Measurements from ENCODE around the gene TEKT3.

- TF ChIP-seq, protein P1, sequence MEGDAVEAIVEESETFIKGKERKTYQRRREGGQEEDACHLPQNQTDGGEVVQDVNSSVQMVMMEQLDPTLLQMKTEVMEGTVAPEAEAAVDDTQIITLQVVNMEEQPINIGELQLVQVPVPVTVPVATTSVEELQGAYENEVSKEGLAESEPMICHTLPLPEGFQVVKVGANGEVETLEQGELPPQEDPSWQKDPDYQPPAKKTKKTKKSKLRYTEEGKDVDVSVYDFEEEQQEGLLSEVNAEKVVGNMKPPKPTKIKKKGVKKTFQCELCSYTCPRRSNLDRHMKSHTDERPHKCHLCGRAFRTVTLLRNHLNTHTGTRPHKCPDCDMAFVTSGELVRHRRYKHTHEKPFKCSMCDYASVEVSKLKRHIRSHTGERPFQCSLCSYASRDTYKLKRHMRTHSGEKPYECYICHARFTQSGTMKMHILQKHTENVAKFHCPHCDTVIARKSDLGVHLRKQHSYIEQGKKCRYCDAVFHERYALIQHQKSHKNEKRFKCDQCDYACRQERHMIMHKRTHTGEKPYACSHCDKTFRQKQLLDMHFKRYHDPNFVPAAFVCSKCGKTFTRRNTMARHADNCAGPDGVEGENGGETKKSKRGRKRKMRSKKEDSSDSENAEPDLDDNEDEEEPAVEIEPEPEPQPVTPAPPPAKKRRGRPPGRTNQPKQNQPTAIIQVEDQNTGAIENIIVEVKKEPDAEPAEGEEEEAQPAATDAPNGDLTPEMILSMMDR (conservative IDR thresholded peaks at IDR 0.05): no peak
- TF ChIP-seq EZH2 (IDR thresholded peaks at IDR 0.05; ENCODE audit: low read depth): no peak
Observed at GRCh38 chr17:15382914-15383313, 41.5 kb upstream of the TEKT3 start.
